HEK293 (cell line): ENCODE measurements around the gene CDK14.

Source experiments
- CTCF ChIA-PET: fragments of 350-600 bp; formaldehyde crosslinking; extraction: SDS; loops from one replicate; lab custom pipeline; 2021; ENCODE audit warnings: antibody characterized with exemption; lab: Yijun Ruan, JAX
- POLR2A ChIA-PET: fragments of 300-600 bp; formaldehyde crosslinking; extraction: SDS; loops from one replicate; lab custom pipeline; 2020; ENCODE audit warnings: antibody characterized with exemption, inconsistent platforms; lab: Yijun Ruan, JAX
- H3K27ac ChIP-seq: fragments of 200-500 bp; sonication (Bioruptor generic); 2 replicates; pipeline ENCODE4 v1.5.1; 2014; ENCODE audit warnings: low read depth, low read length, control low read depth, inconsistent platforms; ENCODE audit errors: extremely low read depth
- H3K36me3 ChIP-seq, 2 experiments: fragments of 200-500 bp in 1 of 2; sonication (Bioruptor generic) in 1 of 2; 1 replicate in 1 of 2; 2 replicates in 1 of 2; pipeline ENCODE4 v1.5.1; 2014 to 2017; ENCODE audit warnings: inconsistent platforms in 2 of 2, low read length in 2 of 2; ENCODE audit not compliant: control insufficient read depth in 2 of 2, insufficient read depth in 1 of 2
- H3K4me1 ChIP-seq: fragments of 200-500 bp; sonication (Bioruptor generic); 2 replicates; pipeline ENCODE4 v1.5.1; 2014; ENCODE audit warnings: mild to moderate bottlenecking, low read length, inconsistent platforms; ENCODE audit not compliant: control insufficient read depth, insufficient read depth
- H3K4me3 ChIP-seq: 2 replicates; pipeline ENCODE4 v1.5.1; 2011; ENCODE audit warnings: low read depth, mild to moderate bottlenecking, control low read depth, low read length, moderate library complexity
- H3K9me3 ChIP-seq: fragments of 200-500 bp; sonication (Bioruptor generic); 2 replicates; pipeline ENCODE4 v1.5.1; 2014; ENCODE audit warnings: low read depth, low read length, inconsistent platforms; ENCODE audit not compliant: control insufficient read depth, insufficient read depth
- ELK4 ChIP-seq: IDR thresholded peaks from 2 replicates; pipeline ENCODE4 v1.6.1; 2011; ENCODE audit warnings: mild to moderate bottlenecking, low read depth, low read length, borderline replicate concordance
- FEZF1 ChIP-seq: fragments of 450-650 bp; formaldehyde crosslinking; IDR thresholded peaks from 2 replicates; pipeline ENCODE4 v1.5.1; 2016; ENCODE audit warnings: missing biosample characterization, missing genetic modification characterization
- GLI2 ChIP-seq: fragments of 450-650 bp; formaldehyde crosslinking; IDR thresholded peaks from 2 replicates; pipeline ENCODE4; 2017; ENCODE audit warnings: missing biosample characterization, missing genetic modification characterization, low read depth, borderline replicate concordance
- KLF16 ChIP-seq: fragments of 450-650 bp; formaldehyde crosslinking; IDR thresholded peaks from 2 replicates; pipeline ENCODE4 v1.5.1; 2017; ENCODE audit warnings: missing biosample characterization, missing genetic modification characterization
- KLF17 ChIP-seq: fragments of 450-650 bp; formaldehyde crosslinking; IDR thresholded peaks from 2 replicates; pipeline ENCODE4 v1.5.1; 2016; ENCODE audit warnings: missing biosample characterization, missing genetic modification characterization
- SP7 ChIP-seq: fragments of 450-650 bp; formaldehyde crosslinking; IDR thresholded peaks from 2 replicates; pipeline ENCODE4 v1.5.1; 2016; ENCODE audit warnings: missing biosample characterization, missing genetic modification characterization
- TRIM28 ChIP-seq: IDR thresholded peaks from 2 replicates; pipeline ENCODE4 v1.6.1; 2011; ENCODE audit warnings: low read length, control low read depth, borderline replicate concordance
- ZBTB10 ChIP-seq: fragments of 450-650 bp; formaldehyde crosslinking; IDR thresholded peaks from 2 replicates; pipeline ENCODE4 v1.5.1; 2016; ENCODE audit warnings: missing biosample characterization, missing genetic modification characterization
- ZBTB17 ChIP-seq: fragments of 450-650 bp; formaldehyde crosslinking; IDR thresholded peaks from 2 replicates; pipeline ENCODE4 v1.5.1; 2016; ENCODE audit warnings: missing biosample characterization, missing genetic modification characterization
- ZNF10 ChIP-seq: fragments of 450-650 bp; formaldehyde crosslinking; IDR thresholded peaks from 2 replicates; pipeline ENCODE4 v1.5.1; 2017; ENCODE audit warnings: missing biosample characterization, missing genetic modification characterization
- ZNF138 ChIP-seq: fragments of 450-650 bp; formaldehyde crosslinking; IDR thresholded peaks from 2 replicates; pipeline ENCODE4 v1.5.1; 2016; ENCODE audit warnings: missing biosample characterization, missing genetic modification characterization, borderline replicate concordance
- ZNF157 ChIP-seq: fragments of 450-650 bp; formaldehyde crosslinking; IDR thresholded peaks from 2 replicates; pipeline ENCODE4 v1.5.1; 2016; ENCODE audit warnings: missing biosample characterization, missing genetic modification characterization
- ZNF16 ChIP-seq: fragments of 450-650 bp; formaldehyde crosslinking; IDR thresholded peaks from 2 replicates; pipeline ENCODE4 v1.5.1; 2016; ENCODE audit warnings: low read depth, missing biosample characterization, missing genetic modification characterization
- ZNF169 ChIP-seq: fragments of 450-650 bp; formaldehyde crosslinking; IDR thresholded peaks from 2 replicates; pipeline ENCODE4 v1.5.1; 2016; ENCODE audit warnings: missing biosample characterization, missing genetic modification characterization
- ZNF175 ChIP-seq: fragments of 450-650 bp; formaldehyde crosslinking; IDR thresholded peaks from 2 replicates; pipeline ENCODE4 v1.5.1; 2016; ENCODE audit warnings: missing biosample characterization, missing genetic modification characterization
- ZNF324 ChIP-seq: fragments of 450-650 bp; formaldehyde crosslinking; IDR thresholded peaks from 2 replicates; pipeline ENCODE4 v1.5.1; 2016; ENCODE audit warnings: missing biosample characterization, missing genetic modification characterization
- ZNF341 ChIP-seq: fragments of 450-650 bp; formaldehyde crosslinking; IDR thresholded peaks from 2 replicates; pipeline ENCODE4; 2016; ENCODE audit warnings: low read depth, missing biosample characterization, missing genetic modification characterization
- ZNF366 ChIP-seq: fragments of 450-650 bp; formaldehyde crosslinking; conservative IDR thresholded peaks from 2 replicates; pipeline ENCODE4 v1.5.1; 2016; ENCODE audit warnings: missing biosample characterization, missing genetic modification characterization
- ZNF473 ChIP-seq: fragments of 450-650 bp; formaldehyde crosslinking; IDR thresholded peaks from 2 replicates; pipeline ENCODE4 v1.5.1; 2017; ENCODE audit warnings: missing biosample characterization, missing genetic modification characterization
- ZNF510 ChIP-seq: fragments of 450-650 bp; formaldehyde crosslinking; IDR thresholded peaks from 2 replicates; pipeline ENCODE4 v1.5.1; 2018; ENCODE audit warnings: mild to moderate bottlenecking, missing genetic modification characterization, missing biosample characterization; ENCODE audit not compliant: insufficient replicate concordance
- ZNF544 ChIP-seq: fragments of 450-650 bp; formaldehyde crosslinking; IDR thresholded peaks from 2 replicates; pipeline ENCODE4 v1.5.0; 2017; ENCODE audit warnings: missing biosample characterization, missing genetic modification characterization
- ZNF558 ChIP-seq: fragments of 450-650 bp; formaldehyde crosslinking; IDR thresholded peaks from 2 replicates; pipeline ENCODE4 v1.5.1; 2016; ENCODE audit warnings: missing biosample characterization, missing genetic modification characterization
- ZNF621 ChIP-seq: fragments of 450-650 bp; formaldehyde crosslinking; IDR thresholded peaks from 2 replicates; pipeline ENCODE4 v1.5.1; 2017; ENCODE audit warnings: missing biosample characterization, missing genetic modification characterization
- ZNF747 ChIP-seq: fragments of 450-650 bp; formaldehyde crosslinking; IDR thresholded peaks from 2 replicates; pipeline ENCODE4 v1.5.1; 2016; ENCODE audit warnings: missing biosample characterization, missing genetic modification characterization
- TF ChIP-seq, protein P1 (sequence below): fragments of 450-650 bp; formaldehyde crosslinking; IDR thresholded peaks from 2 replicates; pipeline ENCODE4 v1.5.1; 2016; ENCODE audit warnings: missing biosample characterization, missing genetic modification characterization
- TF ChIP-seq, protein P2 (sequence below): fragments of 450-650 bp; formaldehyde crosslinking; optimal IDR thresholded peaks from 2 replicates; pipeline ENCODE3; 2016; ENCODE audit warnings: missing biosample characterization, mild to moderate bottlenecking, missing genetic modification characterization

The CDK14 gene

DNA sequence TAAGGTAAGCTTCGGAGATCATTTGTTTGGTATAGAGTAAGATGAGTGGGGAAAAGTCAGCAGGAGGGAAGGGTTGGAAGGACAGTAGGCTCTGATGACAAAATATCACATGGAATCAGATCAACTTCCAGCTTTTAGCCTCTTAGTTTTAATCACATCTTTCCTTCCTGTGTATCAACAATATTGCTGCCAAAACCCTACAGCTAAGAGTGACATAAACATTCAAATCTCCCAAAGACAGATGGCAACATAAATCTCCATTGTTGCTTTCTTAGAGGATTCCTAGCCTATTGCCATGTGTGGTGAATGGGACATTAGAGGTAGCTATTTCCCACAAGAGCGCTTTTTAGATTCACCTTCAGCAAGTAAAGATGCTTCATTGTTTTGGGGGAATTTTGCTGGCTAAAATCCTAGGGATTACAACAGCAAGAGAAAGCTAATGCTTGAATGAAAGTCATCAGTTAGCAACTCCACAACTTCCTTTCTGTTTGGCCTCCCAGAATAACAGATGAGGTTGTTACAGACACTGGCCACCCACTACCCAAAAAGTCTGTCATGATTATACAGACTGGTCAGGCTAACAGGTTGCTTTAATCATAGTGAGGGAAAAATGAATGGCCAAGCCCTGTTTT lies 632.9 kb downstream of the CDK14 start:
- no peaks in the 10 kb centered on the region for H3K36me3 ChIP-seq
- H3K4me1 ChIP-seq, result no peaks in the 10 kb centered on the region
- H3K27ac ChIP-seq, result no peak overlapping the region
- ChIA-PET POLR2A (no interaction called here), CTCF (interaction anchor here (1.0 to 1.3 kb wide), 2 partner anchors 11 to 14 kb away, joined by 3 read pairs; no protein-coding TSS in a partner anchor)
- TF ChIP-seq ZNF544 (tag by site-specific recombination) (no peak), ZNF558 (tag by site-specific recombination) (no peak), ZBTB10 (tag by site-specific recombination) (no peak), KLF17 (tag by site-specific recombination) (no peak), SP7 (tag by site-specific recombination) (no peak), ZNF169 (tag by site-specific recombination) (no peak), ZNF747 (tag by site-specific recombination) (no peak), ELK4 (no peak), ZNF10 (tag by site-specific recombination) (no peak), ZNF138 (no peak), ZNF510 (tag by site-specific recombination) (no peak), KLF16 (tag by site-specific recombination) (no peak), ZNF473 (tag by site-specific recombination) (no peak), ZNF341 (no peak), GLI2 (no peak), ZBTB17 (no peak)
- TF ChIP-seq, protein P1, sequence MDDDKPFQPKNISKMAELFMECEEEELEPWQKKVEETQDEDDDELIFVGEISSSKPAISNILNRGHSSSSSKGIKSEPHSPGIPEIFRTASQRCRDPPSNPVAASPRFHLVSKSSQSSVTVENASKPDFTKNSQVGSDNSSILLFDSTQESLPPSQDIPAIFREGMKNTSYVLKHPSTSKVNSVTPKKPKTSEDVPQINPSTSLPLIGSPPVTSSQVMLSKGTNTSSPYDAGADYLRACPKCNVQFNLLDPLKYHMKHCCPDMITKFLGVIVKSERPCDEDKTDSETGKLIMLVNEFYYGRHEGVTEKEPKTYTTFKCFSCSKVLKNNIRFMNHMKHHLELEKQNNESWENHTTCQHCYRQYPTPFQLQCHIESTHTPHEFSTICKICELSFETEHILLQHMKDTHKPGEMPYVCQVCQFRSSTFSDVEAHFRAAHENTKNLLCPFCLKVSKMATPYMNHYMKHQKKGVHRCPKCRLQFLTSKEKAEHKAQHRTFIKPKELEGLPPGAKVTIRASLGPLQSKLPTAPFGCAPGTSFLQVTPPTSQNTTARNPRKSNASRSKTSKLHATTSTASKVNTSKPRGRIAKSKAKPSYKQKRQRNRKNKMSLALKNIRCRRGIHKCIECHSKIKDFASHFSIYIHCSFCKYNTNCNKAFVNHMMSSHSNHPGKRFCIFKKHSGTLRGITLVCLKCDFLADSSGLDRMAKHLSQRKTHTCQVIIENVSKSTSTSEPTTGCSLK (tag by site-specific recombination), result no peak
- no peak overlapping the region for H3K4me3 ChIP-seq
- H3K9me3 ChIP-seq, result no peaks in the 10 kb centered on the region

DNA sequence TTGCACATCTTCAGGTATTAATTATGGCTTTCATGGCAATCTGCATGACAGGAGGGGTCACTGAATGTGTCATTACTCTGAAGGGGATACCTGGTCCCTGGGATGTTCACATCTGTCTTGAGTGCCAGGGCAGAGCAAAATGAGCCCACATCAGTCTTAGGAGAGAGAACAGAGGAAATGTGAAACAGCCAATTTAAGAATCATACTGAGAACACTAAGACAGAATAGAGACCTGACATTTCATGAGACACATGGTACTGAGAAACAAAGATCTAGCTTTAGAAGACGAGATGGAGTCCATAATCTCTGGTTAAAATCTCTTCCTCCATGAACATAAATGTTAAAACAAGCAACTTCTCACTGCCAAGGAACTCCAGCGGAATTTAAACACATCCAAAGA lies 634.0 kb downstream of the CDK14 start:
- Histone ChIP-seq H3K9me3 (no peaks in the 10 kb centered on the region), H3K4me3 (no peak overlapping the region), H3K4me1 (no peaks in the 10 kb centered on the region), H3K36me3 (no peaks in the 10 kb centered on the region), H3K27ac (no peak overlapping the region)
- TF ChIP-seq FEZF1 (no peak), ZNF16 (tag by site-specific recombination) (no peak), ZNF324 (no peak), ZNF157 (tag by site-specific recombination) (no peak), TRIM28 (no peak), ZNF621 (tag by site-specific recombination) (no peak), ZNF175 (no peak), ZNF366 (tag by site-specific recombination) (no peak)
- TF ChIP-seq, protein P2, sequence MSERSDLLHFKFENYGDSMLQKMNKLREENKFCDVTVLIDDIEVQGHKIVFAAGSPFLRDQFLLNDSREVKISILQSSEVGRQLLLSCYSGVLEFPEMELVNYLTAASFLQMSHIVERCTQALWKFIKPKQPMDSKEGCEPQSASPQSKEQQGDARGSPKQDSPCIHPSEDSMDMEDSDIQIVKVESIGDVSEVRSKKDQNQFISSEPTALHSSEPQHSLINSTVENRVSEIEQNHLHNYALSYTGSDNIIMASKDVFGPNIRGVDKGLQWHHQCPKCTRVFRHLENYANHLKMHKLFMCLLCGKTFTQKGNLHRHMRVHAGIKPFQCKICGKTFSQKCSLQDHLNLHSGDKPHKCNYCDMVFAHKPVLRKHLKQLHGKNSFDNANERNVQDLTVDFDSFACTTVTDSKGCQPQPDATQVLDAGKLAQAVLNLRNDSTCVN (tag by site-specific recombination), result no peak
- ChIA-PET CTCF (no interaction called here), POLR2A (no interaction called here)
